ENCODE results near the gene AHRR. TPM values are rescaled to one million over a fixed set of nuclear protein-coding genes. Genes with fewer than 3 reads are reported as not detected.
A peak's percentile ranks its signal among the peaks of the same experiment; 100 is the strongest.

AHRR gene
- total RNA-seq, 1 donor from 2014 or later = 13.4 TPM

- DNase-seq = no peak
Measured at GRCh38 chr5:347712-348284, 26.3 kb downstream of the AHRR start.

DNA sequence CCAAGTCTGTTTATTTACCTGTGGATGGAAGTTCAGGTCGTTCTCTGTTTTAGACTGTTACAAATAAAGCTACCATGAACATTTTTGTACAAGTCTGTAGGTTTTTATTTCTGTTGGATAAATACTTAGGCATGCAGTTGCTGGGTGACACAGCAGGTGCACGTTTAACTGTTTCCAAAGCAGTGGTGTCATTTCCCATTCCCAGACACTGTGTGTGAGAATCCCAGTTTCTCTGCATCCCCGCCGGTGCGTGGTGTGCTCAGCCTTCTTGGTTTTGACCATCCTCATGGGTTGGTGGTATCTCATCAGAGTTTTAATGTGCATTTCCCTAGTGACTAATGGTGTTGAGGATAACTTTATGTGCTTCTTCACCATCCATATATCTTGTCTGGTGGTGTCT, 27.2 kb downstream of the AHRR start:
- peak; percentile 15 for DNase-seq

DNA sequence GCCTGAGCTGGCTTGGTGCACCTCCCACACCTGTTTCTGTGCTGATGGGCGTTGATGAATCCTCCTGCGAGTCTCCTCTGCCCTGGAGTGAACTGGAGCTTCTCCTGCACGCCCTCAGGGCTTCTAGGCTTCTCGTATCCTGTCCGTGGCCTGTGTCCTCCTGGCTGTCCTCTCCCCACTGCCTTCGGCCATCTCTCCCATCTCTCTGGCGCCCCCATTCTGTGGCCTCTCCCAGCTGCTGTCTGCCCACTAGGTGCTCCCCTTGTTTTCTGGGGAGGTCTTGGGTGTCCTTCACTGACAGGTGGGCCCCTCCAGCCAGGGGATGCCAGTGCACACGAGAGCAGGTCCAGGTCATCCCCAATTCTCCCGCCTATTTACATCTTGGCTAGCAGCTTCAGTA, 28.8 kb downstream of the AHRR start:
- peak; percentile 30 for DNase-seq

DNA sequence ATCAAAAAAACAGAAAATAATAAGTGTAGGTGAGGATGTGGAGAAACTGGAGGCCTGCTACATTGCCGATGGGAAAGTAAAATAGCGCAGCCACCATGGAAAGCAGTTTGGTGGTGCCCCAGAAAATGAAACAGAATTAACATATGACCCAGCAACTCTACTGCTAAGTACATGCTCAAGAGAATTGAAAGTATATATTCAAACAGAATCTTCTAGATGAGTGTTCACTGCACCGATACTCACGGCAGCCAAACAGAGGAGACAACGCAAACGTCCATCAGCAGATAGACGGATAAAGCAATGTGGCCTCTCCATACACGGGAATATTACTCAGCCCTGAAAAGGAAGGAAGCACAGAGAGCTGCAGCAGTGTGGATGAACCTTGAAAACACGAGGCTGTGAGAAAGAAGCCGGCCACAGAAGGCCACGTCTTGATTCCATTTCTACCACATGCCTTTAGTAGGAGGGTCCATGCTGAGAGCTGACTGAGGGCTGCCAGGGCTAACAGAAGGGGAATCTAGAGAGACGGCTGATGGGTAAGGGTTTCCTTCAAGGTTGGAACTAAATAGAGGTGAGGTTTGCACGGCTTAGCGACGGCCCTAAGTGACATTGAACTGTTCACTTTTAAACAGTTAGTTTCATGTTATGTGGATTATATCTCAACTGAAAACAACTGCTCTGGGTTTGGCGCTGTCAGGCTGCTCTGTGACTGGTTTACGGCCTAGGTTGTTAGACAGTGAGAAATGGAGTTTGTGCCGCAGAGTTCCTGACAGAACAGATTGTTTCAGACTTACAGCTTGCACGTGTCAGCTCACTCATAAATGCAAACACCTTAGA, 29.8 kb downstream of the AHRR start:
- DNase-seq = no peak

DNA sequence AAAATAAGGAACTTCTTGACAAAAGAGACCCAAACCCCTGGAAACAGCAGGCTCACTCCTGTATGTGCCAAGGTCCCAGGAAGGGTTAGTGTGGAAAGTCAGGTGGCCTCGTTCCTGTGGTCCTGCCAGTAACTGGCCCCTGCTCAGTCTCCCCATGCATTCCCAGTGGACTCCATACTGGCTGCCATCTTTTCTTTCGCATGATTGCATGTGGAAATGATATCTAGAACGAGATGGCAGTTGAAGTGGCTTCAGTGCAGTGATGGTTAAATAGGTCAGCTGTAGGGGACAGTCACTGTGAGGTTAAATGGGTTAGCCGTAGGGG, 30.4 kb downstream of the AHRR start:
- DNase-seq = no peak

DNA sequence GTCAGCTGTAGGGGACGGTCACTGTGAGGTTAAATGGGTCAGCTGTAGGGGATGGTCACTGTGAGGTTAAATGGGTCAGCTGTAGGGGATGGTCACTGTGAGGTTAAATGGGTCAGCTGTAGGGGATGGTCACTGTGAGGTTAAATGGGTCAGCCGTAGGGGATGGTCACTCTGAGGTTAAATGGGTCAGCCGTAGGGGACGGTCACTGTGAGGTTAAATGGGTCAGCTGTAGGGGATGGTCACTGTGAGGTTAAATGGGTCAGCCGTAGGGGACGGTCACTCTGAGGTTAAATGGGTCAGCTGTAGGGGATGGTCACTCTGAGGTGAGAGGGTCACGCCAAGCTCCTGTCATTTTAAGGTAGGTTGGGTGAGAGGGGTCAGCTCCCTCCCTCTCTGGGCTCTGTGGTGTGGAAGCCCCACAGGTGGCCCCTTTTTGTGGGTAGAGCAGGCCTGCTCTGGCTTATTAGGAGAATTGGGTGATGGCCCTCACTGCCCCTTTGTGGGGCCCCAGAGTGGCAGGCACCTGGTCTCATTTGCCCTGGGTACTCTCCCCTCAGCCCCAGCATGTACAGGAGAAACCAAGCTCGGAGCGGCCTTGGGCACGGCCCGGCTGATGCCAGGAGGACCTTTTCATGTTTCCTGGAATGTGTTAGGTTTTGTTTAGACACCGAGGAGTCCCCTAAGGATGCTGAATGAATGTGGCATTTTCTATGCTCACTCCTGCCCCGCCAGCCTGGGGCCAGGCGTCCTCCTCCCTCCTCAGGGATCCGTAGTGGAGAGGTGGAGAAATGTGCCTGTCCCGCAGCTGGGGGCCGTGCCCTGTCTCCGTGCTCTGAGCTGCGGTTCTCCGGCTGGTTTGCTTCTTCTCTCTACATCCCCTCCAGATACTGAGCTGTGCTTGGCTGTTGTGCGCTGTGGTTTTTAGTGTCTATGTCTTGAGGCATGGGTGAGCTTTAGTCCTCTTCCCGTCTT, 31.4 kb downstream of the AHRR start:
- no peak for DNase-seq

DNA sequence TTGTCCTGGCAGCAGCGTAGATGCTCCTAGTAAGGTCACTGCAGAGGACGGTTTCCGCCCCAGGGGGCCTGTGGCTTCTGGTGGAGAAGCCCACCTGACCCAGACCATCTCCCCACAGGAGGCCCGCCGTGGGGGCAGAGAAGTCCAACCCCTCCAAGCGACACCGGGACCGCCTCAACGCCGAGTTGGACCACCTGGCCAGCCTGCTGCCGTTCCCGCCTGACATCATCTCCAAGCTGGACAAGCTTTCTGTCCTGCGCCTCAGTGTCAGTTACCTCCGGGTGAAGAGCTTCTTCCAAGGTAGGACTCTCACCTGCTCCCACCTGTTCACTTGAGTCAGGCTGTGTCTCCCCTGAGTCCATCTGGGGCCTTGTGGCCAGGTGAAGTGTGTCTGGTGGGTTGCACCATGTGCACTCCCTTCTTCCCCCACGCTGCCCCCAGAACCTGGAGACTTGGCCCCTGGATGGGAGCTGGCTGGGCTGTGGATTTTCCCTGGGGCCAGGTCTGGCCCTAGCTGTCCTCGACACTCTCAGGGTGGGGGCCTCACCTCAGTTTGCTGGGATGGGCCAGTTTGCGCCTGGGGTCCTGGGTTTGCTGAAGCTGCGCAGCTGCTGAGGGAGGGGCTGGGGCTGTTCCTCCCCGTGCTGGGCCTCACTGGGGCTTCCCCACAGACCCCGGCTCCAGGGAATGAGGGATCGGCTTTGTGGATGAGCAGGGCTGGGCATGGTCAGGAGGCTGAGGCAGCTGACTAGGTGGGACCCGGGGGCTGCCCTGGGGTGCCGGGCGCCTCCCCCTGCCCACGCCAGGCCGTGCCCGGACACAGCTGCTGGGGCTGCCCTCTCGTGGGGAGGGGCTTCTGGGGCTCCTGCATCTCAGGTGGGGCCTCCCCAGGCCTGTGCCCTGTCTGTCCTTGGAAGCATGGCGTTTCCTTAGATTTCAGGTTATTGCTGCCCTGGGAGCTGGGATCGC, 32.4 kb downstream of the AHRR start:
- no peak for DNase-seq

DNA sequence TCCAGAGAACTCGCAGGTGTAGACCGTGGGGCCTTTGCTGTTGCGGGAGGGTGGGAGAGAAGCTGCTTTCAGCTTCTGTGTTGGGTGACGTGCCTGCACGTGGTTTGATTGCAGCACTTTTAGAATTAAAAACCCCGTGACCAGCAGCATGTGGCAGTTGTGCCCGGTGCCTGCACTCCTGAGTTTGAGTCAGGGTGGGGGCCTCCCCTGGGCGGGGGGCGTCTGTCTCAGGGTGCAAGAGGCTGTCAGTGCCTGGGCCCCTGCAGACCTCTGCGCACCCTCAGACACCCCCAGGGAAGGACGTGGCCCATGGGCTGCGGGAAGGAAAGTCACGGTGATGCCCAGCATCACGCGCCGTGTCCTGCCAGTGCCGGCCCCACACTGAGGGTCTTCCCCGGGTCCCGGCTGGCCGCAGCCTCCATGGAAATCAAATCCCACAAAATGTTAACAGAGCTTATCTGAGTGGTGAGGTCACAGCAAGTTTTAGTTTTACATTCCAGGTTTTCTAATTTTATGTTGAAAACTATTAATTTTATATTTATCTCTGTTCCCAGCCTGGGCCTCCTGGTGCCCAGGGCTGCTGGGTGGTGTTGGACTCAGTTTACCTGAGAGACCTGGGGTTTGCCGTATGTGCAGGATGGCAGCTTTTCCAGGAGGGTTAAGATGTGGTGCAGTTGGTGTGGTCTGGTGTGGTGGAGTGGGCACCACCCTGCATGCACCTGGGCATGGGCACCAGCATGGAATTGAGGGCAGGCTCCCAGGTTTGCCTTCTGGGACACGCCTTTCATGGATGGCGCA, 33.3 kb downstream of the AHRR start:
- no peak for DNase-seq

GRCh38 chr5:355379-355935, 33.9 kb downstream of the AHRR start:
- DNase-seq = no peak

- no peak for DNase-seq
Measured at GRCh38 chr5:355958-356357, 34.4 kb downstream of the AHRR start.

DNA sequence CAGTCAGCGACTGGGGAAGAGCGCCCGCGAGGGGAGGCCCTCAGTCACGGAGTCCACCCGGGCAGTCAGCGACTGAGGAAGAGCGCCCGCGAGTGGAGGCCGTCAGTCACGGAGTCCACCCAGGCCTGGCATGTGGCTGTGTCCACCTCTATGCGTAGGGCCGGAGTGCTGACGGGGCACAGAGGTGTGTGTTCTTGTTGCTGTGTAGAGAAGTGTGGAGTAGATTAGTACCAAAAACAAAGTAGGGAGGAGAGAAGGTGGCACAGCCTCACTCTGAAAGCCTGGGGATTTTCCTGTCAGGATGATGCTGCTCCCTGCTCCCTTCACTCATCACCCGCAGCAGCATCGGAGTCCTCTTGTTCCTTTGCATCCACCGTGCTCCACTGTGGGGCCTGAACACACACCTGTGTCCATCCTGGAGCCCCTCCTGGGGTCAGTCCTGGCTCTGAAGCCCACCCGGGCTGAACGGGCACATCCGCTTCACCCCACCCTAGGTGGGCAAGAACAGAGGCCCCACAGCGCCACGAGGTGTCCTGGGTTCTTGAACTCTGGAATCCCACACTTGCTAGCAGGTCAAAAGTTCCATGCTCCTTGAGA, 37.9 kb downstream of the AHRR start:
- no peak for DNase-seq

DNA sequence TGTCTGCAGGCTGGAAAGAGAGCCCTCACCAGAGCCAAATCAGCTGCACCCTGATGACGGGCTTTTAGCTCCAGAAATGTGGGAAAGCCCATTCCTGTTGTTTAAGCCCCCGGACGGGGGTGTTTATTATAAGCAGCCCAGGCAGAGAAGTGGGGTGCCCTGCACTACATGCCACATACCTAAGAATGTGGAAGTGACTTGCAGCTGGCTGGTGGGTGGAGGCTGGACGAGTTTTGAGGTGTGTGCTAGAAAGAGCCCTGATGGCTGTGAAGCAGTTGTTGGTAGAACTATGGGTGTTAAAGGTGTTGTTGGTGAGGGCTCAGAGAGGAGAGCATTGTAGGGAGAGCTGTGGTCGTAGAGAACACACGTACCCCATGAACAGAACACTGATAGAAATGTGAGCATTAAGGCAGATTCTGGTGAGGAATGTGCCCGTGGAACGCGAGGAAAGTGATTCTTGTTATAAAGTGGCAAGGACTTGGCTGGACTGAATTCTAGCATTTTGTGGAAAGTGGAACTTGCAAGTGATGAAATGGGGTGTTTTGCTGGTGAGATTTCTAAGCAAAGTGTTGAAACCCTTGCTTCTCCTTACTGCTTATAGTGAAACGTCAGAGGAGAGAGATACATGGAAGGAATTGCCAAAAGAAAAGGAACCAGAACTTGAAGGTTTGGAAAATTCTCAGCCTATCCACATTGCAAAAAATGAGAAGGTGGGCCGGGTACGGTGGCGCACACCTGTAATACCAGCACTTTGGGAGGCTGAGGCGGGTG, 38.9 kb downstream of the AHRR start:
- no peak for DNase-seq

- no peak for DNase-seq
Measured at GRCh38 chr5:362189-362588, 40.7 kb downstream of the AHRR start.

- no peak for DNase-seq
Measured at GRCh38 chr5:362978-363765, 41.7 kb downstream of the AHRR start.

DNA sequence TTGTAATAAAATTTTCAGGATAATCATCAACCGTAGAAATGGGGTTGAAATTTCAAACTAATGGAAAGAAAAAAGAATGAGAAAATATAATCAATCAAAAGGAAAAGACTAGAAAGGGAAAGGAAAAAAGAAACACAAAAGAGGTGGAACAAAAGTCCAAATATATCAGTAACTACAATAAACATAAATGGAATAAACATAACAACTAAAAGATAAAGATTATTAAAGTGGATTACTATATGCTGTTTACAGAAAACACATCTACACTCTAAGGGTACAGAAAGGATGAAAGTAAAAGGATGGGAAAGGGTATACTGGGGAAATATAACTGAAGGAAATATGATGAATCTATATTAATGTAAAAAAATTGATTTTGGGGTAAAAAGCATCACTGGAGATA, 43.0 kb downstream of the AHRR start:
- no peak for DNase-seq

- DNase-seq = no peak
Measured at GRCh38 chr5:366541-367357, 45.2 kb downstream of the AHRR start.

GRCh38 chr5:367358-368130, 46.0 kb downstream of the AHRR start:
- DNase-seq = no peak

Measured in dermis blood vessel endothelial cell (primary cell).